Measurements from ENCODE around the gene KIAA0232. TPM values are rescaled to one million over a fixed set of nuclear protein-coding genes. Genes with fewer than 3 reads are reported as not detected.

Gene KIAA0232
- total and polyA plus RNA-seq, 2 of the 8 experiments (the other 6 are each of a cell fraction or from before 2014, with no cell fraction given) = 5.6 to 23.3 TPM

- Histone ChIP-seq H4K91ac (replicated peaks; ENCODE audit: insufficient read length, low read length) (no peak overlapping the region), H3K27me3 (replicated peaks in 1 of 4; ENCODE audit: control insufficient read depth in 3 of 4, extremely low read depth in 1 of 4, insufficient read depth in 3 of 4, low read length in 3 of 4) (no peaks in the 10 kb centered on the region), H2AK5ac (ENCODE audit: low read depth, low read length) (no peak overlapping the region), H4K20me1 (replicated peaks in 1 of 2; ENCODE audit: control insufficient read depth in 1 of 2, insufficient read depth in 2 of 2, low read length in 2 of 2) (peaks cover 3 to 24% of the 10 kb centered on the region in 2 experiments), H2BK15ac (ENCODE audit: low read length) (no peak overlapping the region), H4K8ac (ENCODE audit: extremely low read depth, insufficient read depth, low read length) (no peak overlapping the region; the same call in 1 of the 2 replicates), H2BK12ac (ENCODE audit: low read depth, low read length) (no peak overlapping the region), H3K23me2 (ENCODE audit: low read depth, low read length) (no peaks in the 10 kb centered on the region), H3K56ac (replicated peaks; ENCODE audit: insufficient read length, low read depth, low read length) (no peak overlapping the region), H3K36me3 (ENCODE audit: control insufficient read depth in 2 of 4, insufficient read depth in 4 of 4, low read length in 3 of 4) (no peaks in the 10 kb centered on the region), H3K23ac (ENCODE audit: insufficient read length) (no peak overlapping the region), H3K79me2 (ENCODE audit: control insufficient read depth in 1 of 2, insufficient read depth in 2 of 2, low read length in 2 of 2) (peaks cover 0 to 62% of the 10 kb centered on the region in 2 experiments; a peak in 2 of 4 replicates), H3K9me3 (ENCODE audit: insufficient read depth in 2 of 2, low read depth in 1 of 2, low read length in 1 of 2) (no peaks in the 10 kb centered on the region), H2AFZ (ENCODE audit: low read length) (no peak overlapping the region), H4K5ac (ENCODE audit: insufficient read length, low read depth, low read length) (no peak overlapping the region), H3K9ac (replicated peaks in 1 of 4; ENCODE audit: extremely low read depth in 1 of 4, low read depth in 3 of 4, low read length in 3 of 4) (no peak overlapping the region), H3K4me2 (ENCODE audit: insufficient read depth in 1 of 2, low read depth in 2 of 2, low read length in 2 of 2) (no peak overlapping the region), H3K14ac (ENCODE audit: insufficient read length) (no peak overlapping the region), H2BK20ac (ENCODE audit: low read length) (no peak overlapping the region), H3K27ac (ENCODE audit: low read depth, low read length) (no peak overlapping the region), H3K4ac (replicated peaks; ENCODE audit: insufficient read length, low read depth, low read length) (no peak overlapping the region), H3K4me3 (ENCODE audit: extremely low read depth in 1 of 4, insufficient read depth in 2 of 4, low read depth in 3 of 4, low read length in 4 of 4) (no peak overlapping the region), H3K4me1 (replicated peaks in 1 of 4; ENCODE audit: control insufficient read depth in 3 of 4, insufficient read depth in 4 of 4, low read length in 3 of 4) (peaks cover 0 to 11% (median 3%) of the 10 kb centered on the region in 4 experiments; a peak in 6 of 7 replicates), H3K79me1 (ENCODE audit: low read depth, low read length) (peaks cover 19% of the 10 kb centered on the region), H2BK5ac (ENCODE audit: low read depth, low read length) (no peak overlapping the region), H3K18ac (ENCODE audit: extremely low read depth, low read length) (no peak overlapping the region), H2BK120ac (replicated peaks; ENCODE audit: low read depth, low read length) (no peak overlapping the region)
- FAIRE-seq (no peak), DNase-seq (ENCODE audit: low read depth in 1 of 2, low spot score in 2 of 2) (no peak)
- CTCF ChIA-PET (ENCODE audit: partially characterized antibody) = interaction anchor here (0.8 to 1.3 kb wide), 2 partner anchors 14 to 40 kb away, joined by 3 to 4 read pairs; no protein-coding TSS in a partner anchor
- POLR2A ChIA-PET (ENCODE audit: partially characterized antibody) = no interaction called here
- WGBS, 2 experiments (ENCODE audit: extremely low coverage in 1 of 2, insufficient coverage in 1 of 2, insufficient read length in 1 of 2, insufficient replicate concordance in 2 of 2, low coverage in 1 of 2, low lambda C conversion rate in 2 of 2, missing lambda C conversion rate in 1 of 2) = 97% methylated on average over 3 of the region's 3 CpGs; no CpG with 5 or more reads in 1 of the 2 experiments
- TF ChIP-seq SRF (IDR thresholded peaks at IDR 0.05; ENCODE audit: low read depth, low read length) (no peak), GTF2F1 (IDR thresholded peaks at IDR 0.05; ENCODE audit: borderline replicate concordance, low read depth, low read length) (no peak), HDAC6 (IDR thresholded peaks at IDR 0.05; ENCODE audit: low read depth, low read length) (no peak), ATF2 (IDR thresholded peaks at IDR 0.05; ENCODE audit: low read length) (no peak), FOSL1 (IDR thresholded peaks at IDR 0.05; ENCODE audit: insufficient read depth, low read depth, low read length) (no peak), E2F6 (IDR thresholded peaks at IDR 0.05) (no peak), CBX8 (IDR thresholded peaks at IDR 0.05; ENCODE audit: borderline replicate concordance, low read depth, low read length) (no peak), SP4 (IDR thresholded peaks at IDR 0.05; ENCODE audit: low read length) (no peak), MAX (IDR thresholded peaks at IDR 0.05) (no peak), SP2 (IDR thresholded peaks at IDR 0.05; ENCODE audit: low read length) (no peak)
These were observed 149.9 kb downstream of the KIAA0232 start for GRCh38 chr4:6932475-6932874.

Data from H1 (cell line).